Activated T-cell treated with anti-CD3 and anti-CD28 coated beads, Interleukin-2, amount 50 U/mL, for 24 hours (primary cell): ENCODE data around the gene ANKS4B.

Experiments
- DNase-seq: peaks from one replicate; pipeline ENCODE4 v3.0.0-alpha.2; 2020
- H3K27ac Mint-ChIP-seq: 2 replicates; pipeline ENCODE4 v1.8.0; 2020; ENCODE audit warnings: mild to moderate bottlenecking, mixed read lengths
- H3K27me3 Mint-ChIP-seq: 2 replicates; pipeline ENCODE4 v1.8.0; 2020; ENCODE audit warnings: mixed read lengths
- H3K36me3 Mint-ChIP-seq: 2 replicates; pipeline ENCODE4 v1.8.0; 2020; ENCODE audit warnings: low read depth, mixed read lengths
- H3K4me1 Mint-ChIP-seq: 2 replicates; pipeline ENCODE4 v1.8.0; 2020; ENCODE audit warnings: low read depth, mixed read lengths
- H3K4me3 Mint-ChIP-seq: 2 replicates; pipeline ENCODE4 v1.8.0; 2020; ENCODE audit warnings: mild to moderate bottlenecking, moderate library complexity, mixed read lengths
- H3K9me3 Mint-ChIP-seq: 2 replicates; pipeline ENCODE4 v1.8.0; 2020; ENCODE audit warnings: mixed read lengths

ANKS4B gene

GRCh38 chr16:21203155-21203797 lies 30.2 kb upstream of the ANKS4B start:
- no peak overlapping the region for H3K4me3 Mint-ChIP-seq
- H3K36me3 Mint-ChIP-seq: no peaks in the 10 kb centered on the region
- no peak overlapping the region for H3K27ac Mint-ChIP-seq
- DNase-seq: no peak
- H3K4me1 Mint-ChIP-seq: no peaks in the 10 kb centered on the region
- H3K9me3 Mint-ChIP-seq: no peaks in the 10 kb centered on the region
- peaks cover 21% of the 10 kb centered on the region for H3K27me3 Mint-ChIP-seq

- H3K4me3 Mint-ChIP-seq: no peak overlapping the region
- no peaks in the 10 kb centered on the region for H3K4me1 Mint-ChIP-seq
- H3K36me3 Mint-ChIP-seq: no peaks in the 10 kb centered on the region
- DNase-seq: no peak
- H3K27ac Mint-ChIP-seq: no peak overlapping the region
- H3K9me3 Mint-ChIP-seq: no peaks in the 10 kb centered on the region
- peaks cover 25% of the 10 kb centered on the region for H3K27me3 Mint-ChIP-seq
These were observed 28.2 kb upstream of the ANKS4B start for GRCh38 chr16:21205303-21205702.

GRCh38 chr16:21206550-21206949 lies 26.9 kb upstream of the ANKS4B start:
- no peaks in the 10 kb centered on the region for H3K36me3 Mint-ChIP-seq
- no peak overlapping the region for H3K4me3 Mint-ChIP-seq
- H3K27ac Mint-ChIP-seq: no peak overlapping the region
- no peak for DNase-seq
- no peaks in the 10 kb centered on the region for H3K9me3 Mint-ChIP-seq
- no peaks in the 10 kb centered on the region for H3K4me1 Mint-ChIP-seq
- peaks cover 23% of the 10 kb centered on the region for H3K27me3 Mint-ChIP-seq

GRCh38 chr16:21208446-21209230 lies 24.9 kb upstream of the ANKS4B start:
- Mint-ChIP-seq H3K27me3 (peaks cover 36% of the 10 kb centered on the region), H3K9me3 (no peaks in the 10 kb centered on the region), H3K4me1 (no peaks in the 10 kb centered on the region), H3K36me3 (no peaks in the 10 kb centered on the region), H3K27ac (no peak overlapping the region), H3K4me3 (no peak overlapping the region)
- DNase-seq: no peak

- no peaks in the 10 kb centered on the region for H3K4me1 Mint-ChIP-seq
- no peaks in the 10 kb centered on the region for H3K9me3 Mint-ChIP-seq
- H3K36me3 Mint-ChIP-seq: no peaks in the 10 kb centered on the region
- H3K27me3 Mint-ChIP-seq: peaks cover 39% of the 10 kb centered on the region
- no peak within 1 kb of the TSS for H3K27ac Mint-ChIP-seq
- no peak for DNase-seq
- no peak within 1 kb of the TSS for H3K4me3 Mint-ChIP-seq
These were observed 22.0 kb upstream of the ANKS4B start, which contains the start of gene ZP2 for GRCh38 chr16:21211486-21211885. Gene ZP2, minus strand, starts transcription at chr16:21211574. Its CDS starts 27 bp downstream, at chr16:21211547.

- Mint-ChIP-seq H3K4me1 (no peaks in the 10 kb centered on the region), H3K4me3 (no peak overlapping the region), H3K36me3 (no peaks in the 10 kb centered on the region), H3K9me3 (no peaks in the 10 kb centered on the region), H3K27me3 (peaks cover 47% of the 10 kb centered on the region), H3K27ac (no peak overlapping the region)
- no peak for DNase-seq
These were observed 19.4 kb upstream of the ANKS4B start for GRCh38 chr16:21214086-21214485.

GRCh38 chr16:21217121-21217520 lies 16.4 kb upstream of the ANKS4B start:
- Mint-ChIP-seq H3K27ac (no peak overlapping the region), H3K4me3 (no peak overlapping the region), H3K9me3 (no peaks in the 10 kb centered on the region), H3K4me1 (no peaks in the 10 kb centered on the region), H3K36me3 (no peaks in the 10 kb centered on the region), H3K27me3 (peaks cover 38% of the 10 kb centered on the region)
- no peak for DNase-seq

GRCh38 chr16:21218153-21218552 lies 15.3 kb upstream of the ANKS4B start:
- Mint-ChIP-seq H3K27me3 (peaks cover 43% of the 10 kb centered on the region), H3K4me3 (no peak overlapping the region), H3K36me3 (no peaks in the 10 kb centered on the region), H3K4me1 (no peaks in the 10 kb centered on the region), H3K9me3 (no peaks in the 10 kb centered on the region), H3K27ac (no peak overlapping the region)
- no peak for DNase-seq

- H3K27me3 Mint-ChIP-seq: peaks cover 46% of the 10 kb centered on the region
These were observed 13.9 kb upstream of the ANKS4B start for GRCh38 chr16:21219551-21219950.

GRCh38 chr16:21222495-21223337 lies 10.8 kb upstream of the ANKS4B start:
- DNase-seq: no peak
- H3K4me1 Mint-ChIP-seq: peaks cover 3% of the 10 kb centered on the region
- H3K27ac Mint-ChIP-seq: no peak overlapping the region
- no peaks in the 10 kb centered on the region for H3K9me3 Mint-ChIP-seq
- peaks cover 54% of the 10 kb centered on the region for H3K27me3 Mint-ChIP-seq
- no peak overlapping the region for H3K4me3 Mint-ChIP-seq
- H3K36me3 Mint-ChIP-seq: no peaks in the 10 kb centered on the region

More at GRCh38 chr16:21219551-21219950, 13.9 kb upstream of the ANKS4B start:
- Mint-ChIP-seq H3K4me1 (peaks cover under 1% of the 10 kb centered on the region), H3K27ac (no peak overlapping the region), H3K9me3 (no peaks in the 10 kb centered on the region), H3K36me3 (no peaks in the 10 kb centered on the region), H3K4me3 (no peak overlapping the region)
- DNase-seq: no peak

- Mint-ChIP-seq H3K27me3 (peaks cover 61% of the 10 kb centered on the region), H3K4me1 (peaks cover 3% of the 10 kb centered on the region), H3K9me3 (no peaks in the 10 kb centered on the region), H3K4me3 (no peak overlapping the region), H3K27ac (no peak overlapping the region), H3K36me3 (no peaks in the 10 kb centered on the region)
- DNase-seq: no peak
These were observed 9.7 kb upstream of the ANKS4B start for GRCh38 chr16:21223787-21224186.

- H3K4me1 Mint-ChIP-seq: peaks cover 3% of the 10 kb centered on the region
- no peak for DNase-seq
- H3K4me3 Mint-ChIP-seq: no peak overlapping the region
- H3K9me3 Mint-ChIP-seq: no peaks in the 10 kb centered on the region
- peaks cover 64% of the 10 kb centered on the region for H3K27me3 Mint-ChIP-seq
- no peaks in the 10 kb centered on the region for H3K36me3 Mint-ChIP-seq
- H3K27ac Mint-ChIP-seq: no peak overlapping the region
These were observed 8.7 kb upstream of the ANKS4B start for GRCh38 chr16:21224800-21225199.

- no peak for DNase-seq
- Mint-ChIP-seq H3K36me3 (no peaks in the 10 kb centered on the region), H3K27ac (no peak overlapping the region), H3K4me1 (peaks cover 3% of the 10 kb centered on the region), H3K4me3 (no peak overlapping the region), H3K9me3 (no peaks in the 10 kb centered on the region), H3K27me3 (peaks cover 65% of the 10 kb centered on the region)
These were observed 6.8 kb upstream of the ANKS4B start for GRCh38 chr16:21226749-21227148.

- Mint-ChIP-seq H3K27ac (no peak overlapping the region), H3K36me3 (no peaks in the 10 kb centered on the region), H3K4me3 (no peak overlapping the region), H3K27me3 (peaks cover 66% of the 10 kb centered on the region), H3K4me1 (peaks cover 3% of the 10 kb centered on the region), H3K9me3 (no peaks in the 10 kb centered on the region)
- DNase-seq: no peak
These were observed 5.6 kb upstream of the ANKS4B start for GRCh38 chr16:21227866-21228265.
